Measurements from ENCODE around the gene P4HB.

The P4HB gene

DNA sequence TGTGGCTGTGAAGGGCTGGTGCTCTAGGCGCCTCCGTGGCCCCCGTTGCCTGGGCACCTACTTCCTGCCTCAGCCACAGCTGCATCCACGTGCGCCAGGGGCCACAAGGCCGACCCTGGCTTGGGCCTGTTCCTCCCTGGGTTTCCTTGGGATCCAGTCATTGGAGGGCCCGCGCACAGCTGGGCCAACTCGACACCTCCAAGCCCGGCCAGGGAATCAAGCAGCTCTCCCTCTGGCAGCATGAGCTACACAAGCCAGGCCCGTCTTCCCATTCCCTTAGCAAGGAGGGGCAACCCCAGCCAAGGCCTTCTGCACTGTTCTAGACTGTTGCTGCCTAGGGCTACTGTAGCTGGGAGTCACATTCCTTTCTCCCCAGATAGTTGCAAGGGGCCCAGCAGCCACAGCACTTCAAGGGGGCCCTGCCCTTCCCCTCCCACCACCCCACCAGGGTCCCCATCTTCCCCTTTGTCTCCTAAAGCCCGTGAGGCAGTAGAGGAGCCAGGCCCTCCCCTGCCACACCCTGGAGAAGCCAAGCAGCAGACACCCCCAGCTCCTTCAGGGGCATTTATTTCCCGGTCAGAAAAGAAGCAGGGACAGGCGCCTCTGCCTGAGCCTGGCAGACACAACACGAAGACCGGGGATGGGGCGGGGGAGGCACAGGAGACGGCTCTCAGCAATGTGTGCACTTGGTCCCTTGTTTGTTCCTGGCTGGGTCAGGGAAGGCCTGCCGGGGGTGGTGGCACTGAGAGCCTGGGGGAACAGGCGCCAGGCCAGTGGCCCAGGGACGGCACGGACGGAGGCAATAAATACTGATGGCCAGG lies 7.0 kb upstream of the P4HB start:
- DNase-seq, result peak; percentile 64

GRCh38 chr17:81866440-81867169 lies 6.3 kb upstream of the P4HB start:
- DNase-seq, result no peak

DNA sequence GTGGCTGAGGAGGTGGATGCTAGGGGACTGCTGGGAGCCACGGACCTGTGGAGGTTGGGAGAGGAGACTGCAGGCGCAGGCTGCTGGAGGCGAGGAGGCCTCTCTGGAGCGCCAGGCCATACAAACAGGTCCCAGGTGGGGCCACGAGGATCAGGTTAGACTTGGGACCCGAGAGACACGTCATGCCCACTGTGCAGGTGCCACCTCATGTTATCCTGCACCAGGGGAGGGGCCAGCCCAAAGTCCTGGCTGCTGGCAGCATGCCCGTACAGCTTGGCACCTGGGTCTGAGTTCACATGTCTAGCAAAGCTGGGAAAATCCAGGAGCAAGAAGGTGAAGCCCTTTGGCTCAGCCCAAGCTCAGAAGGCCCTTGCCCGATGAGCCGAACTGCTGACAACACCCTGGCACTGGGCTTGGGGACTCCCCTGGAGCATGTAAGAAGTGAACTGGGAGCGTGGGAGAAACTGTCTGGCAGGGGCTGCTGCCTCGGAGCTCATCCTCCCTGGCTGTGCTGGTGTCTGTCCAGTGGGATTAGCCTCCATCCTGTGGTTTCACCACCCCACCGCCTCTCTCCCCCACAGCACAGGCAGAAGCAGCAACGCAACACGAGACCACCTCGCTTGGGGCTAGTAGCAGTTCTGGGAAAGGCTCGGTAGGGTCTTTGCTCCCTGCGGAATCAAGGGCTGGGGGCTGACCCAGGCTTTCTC lies 5.6 kb upstream of the P4HB start:
- no peak for DNase-seq

DNA sequence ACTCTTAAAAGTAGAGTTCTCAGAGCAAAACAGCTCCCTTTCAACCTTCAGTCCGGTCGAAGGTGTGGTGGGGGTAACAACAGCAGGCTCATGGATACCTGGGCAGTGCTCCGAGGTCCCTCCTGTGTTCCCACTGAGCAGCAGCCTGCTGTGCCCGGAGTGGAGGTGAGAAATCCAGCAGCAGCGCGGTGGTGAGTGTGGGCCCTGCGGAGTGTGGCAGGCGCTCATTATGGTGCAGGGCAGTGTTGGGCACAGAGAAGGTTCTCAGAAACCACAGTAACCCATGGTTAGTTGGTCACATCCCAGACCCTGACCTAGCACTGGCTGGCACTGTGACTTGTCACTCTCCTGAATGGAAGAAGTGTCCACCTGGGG lies 5.0 kb upstream of the P4HB start:
- DNase-seq, result no peak

DNA sequence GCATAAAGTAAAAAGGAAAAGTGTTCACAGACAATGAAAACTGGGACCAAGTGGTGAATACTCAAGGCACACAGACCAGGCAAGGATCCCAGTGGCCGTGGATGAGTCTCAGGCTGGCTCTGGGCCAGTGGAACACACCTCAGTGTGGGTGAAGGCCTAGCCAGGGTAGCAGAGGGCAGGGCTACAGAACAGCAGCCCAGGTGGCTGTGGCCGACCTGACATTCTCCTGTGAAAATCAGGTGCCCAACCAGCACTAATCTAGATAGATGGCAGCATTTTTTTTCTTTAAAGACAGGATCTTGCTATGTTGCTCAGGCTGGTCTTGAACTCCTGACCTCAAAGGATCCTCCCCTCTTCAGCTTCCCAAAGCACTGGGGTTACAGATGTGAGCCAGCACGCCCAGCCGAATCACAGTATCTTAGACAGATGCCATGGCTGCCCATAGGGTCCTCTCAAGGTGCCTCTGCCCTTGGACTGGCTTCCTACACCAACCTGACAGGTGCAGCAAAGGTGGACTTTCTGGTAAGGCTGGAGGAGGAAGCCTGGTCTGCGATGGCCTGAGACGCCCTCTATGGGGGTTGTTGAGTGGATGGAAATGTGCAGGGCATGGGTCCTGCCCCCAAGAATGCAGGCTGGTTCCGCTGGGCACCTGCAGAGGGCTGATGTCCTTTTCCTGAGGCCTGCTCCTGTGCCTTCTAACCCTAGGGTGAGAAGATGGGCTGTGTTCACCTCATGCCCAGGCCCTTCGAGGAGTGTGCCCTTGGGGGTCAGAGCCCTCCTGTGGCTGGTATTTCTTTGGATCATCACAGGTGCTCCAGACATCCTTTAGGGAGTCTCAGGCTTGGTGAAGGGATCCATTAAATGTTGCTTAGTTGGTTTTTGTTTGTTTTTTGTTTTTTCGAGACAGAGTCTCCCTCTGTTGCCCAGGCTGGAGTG lies 3.8 kb upstream of the P4HB start:
- DNase-seq, result no peak

DNA sequence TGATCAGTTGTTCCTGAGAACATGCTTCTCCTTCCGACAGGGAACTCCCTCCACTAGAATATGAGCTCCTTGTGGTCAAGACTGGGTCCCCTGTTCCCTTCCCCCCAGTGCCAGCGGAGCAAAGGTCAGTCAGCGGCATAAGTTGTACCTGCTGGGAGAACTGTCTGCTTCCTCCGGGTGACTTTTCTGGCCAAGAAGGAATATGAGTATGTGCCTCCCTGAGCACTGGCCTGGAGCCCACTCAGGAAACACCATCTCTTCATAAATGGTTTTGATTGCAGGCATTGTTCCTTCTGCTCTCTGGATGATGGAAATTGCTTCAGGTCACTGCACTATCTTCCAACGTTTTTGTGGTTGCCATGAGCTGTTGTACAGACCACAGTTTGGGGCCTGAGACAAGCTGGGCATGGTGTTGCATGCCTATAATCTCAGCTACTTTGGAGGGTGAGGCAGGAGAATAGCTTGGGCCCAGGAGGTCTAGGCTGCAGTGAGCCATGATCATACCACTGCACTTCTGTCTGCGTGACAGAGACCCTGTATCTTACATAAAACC lies 2.9 kb upstream of the P4HB start:
- no peak for DNase-seq

GRCh38 chr17:81860756-81861568 lies 627 bp upstream of the P4HB start:
- peak; percentile 100 for DNase-seq

GRCh38 chr17:81858967-81859905 lies 1.1 kb downstream of the P4HB start:
- DNase-seq, result no peak

DNA sequence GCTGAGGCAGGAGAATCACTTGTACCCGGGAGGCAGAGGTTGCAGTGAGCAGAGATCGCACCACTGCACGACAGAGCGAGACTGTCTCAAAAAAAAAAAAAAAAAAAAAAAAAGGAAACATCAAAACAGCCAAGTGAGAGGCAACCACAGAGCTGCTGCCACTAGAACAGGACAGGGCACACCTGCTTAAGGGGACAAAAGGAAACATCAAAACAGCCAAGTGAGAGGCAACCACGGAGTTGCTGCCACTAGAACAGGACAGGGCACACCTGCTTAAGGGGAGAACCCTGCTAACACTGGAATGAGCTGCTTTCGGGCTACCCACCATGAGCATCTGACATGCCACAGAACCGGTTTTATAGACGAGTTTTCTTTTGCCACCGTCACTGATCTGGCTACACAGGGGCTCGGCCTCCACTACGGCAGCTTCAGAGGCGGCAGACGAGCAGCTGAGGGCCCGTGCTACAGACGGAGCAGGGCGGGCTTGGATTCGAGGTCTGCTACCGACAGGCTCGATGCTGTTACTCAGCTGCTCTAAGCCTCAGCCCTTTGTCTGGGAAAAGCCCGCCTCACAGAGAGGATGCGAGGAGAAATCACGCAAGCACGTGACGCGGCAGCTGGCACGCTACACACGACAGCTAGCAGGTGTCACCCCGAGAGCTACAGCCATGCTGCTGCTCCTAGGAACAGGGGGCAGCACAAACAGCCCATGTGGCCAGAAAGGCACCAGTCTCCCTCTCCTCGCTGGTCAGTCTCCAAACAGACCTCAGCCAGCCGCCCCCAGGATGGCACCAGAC lies 2.0 kb downstream of the P4HB start:
- DNase-seq, result no peak

DNA sequence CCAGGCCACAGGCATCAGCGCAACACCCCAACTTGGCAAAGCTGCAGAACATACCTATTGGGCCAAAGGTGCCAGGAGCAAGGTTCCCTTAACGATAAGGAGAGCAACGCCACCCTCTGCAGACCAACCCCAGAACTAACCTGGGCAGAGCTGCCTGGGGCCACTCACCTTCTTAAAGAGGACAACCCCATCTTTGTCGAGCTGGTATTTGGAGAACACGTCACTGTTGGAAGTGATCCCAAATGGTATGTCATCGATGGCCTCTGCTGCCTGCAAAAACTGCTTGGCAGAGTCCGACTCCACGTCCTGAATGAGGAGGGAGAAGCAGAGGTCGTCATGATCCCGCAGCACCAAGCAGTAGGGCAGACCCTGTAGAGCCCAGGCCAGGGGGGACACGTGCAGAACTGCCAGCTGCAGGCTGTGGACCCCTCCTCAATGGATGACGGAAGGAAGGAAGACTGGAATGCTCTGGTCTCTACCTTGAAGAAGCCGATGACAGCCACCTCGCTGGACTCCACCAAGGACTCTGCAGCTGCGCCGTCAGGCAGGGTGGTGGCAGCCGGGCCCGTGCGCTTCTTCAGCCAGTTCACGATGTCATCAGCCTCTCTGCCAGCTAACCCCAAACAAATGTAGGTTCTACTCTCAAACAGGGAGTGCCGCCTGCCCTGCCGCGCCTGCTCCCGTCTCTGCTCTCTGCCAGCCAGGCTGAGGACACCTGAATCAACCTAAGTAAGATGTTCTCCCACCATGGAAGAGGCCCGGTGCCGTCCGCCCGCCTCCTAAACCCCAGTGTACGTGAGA lies 5.2 kb downstream of the P4HB start:
- DNase-seq, result no peak

GRCh38 chr17:81852237-81852636 lies 8.1 kb downstream of the P4HB start:
- DNase-seq, result no peak

DNA sequence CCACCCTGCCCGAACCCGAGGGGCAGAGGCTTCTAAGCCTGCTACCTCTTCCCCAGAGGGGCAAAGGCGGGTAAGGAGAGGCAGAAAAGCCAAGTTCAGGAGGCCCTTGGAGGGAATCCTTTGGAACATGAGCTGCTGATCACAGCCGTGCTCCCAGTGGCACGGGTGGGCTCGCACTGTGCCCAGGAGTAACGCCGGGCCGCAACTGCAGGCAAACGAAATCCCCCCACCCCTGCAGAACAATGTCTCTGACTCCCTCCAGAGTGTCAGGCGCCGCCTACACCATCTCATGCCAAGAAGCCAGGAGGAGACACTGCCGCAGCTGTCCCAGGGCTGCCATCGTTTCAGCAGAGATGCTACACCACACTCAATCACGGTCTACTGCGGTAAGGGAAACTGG lies 8.9 kb downstream of the P4HB start:
- no peak for DNase-seq

DNA sequence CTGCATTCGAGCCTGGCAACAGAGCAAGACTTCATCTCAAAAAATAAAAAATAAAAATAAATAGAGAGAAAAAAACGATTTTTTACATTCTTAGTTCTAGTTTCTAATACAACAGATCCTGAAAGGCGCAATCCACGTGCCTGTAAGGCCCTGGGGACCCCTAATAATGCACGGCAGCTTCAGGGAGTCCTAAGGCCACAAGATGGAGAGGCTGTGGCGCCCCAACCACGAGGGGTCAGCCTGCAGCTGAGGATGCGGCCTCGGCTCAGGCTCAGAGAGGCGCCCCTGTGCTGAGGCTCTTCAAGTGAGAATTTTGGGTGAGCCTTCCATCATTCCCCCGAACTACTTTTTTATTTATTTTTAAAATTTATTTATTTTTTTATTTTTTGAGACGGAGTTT lies 10.9 kb downstream of the P4HB start:
- DNase-seq, result no peak

GRCh38 chr17:81846743-81847689 lies 13.3 kb downstream of the P4HB start:
- DNase-seq, result no peak

DNA sequence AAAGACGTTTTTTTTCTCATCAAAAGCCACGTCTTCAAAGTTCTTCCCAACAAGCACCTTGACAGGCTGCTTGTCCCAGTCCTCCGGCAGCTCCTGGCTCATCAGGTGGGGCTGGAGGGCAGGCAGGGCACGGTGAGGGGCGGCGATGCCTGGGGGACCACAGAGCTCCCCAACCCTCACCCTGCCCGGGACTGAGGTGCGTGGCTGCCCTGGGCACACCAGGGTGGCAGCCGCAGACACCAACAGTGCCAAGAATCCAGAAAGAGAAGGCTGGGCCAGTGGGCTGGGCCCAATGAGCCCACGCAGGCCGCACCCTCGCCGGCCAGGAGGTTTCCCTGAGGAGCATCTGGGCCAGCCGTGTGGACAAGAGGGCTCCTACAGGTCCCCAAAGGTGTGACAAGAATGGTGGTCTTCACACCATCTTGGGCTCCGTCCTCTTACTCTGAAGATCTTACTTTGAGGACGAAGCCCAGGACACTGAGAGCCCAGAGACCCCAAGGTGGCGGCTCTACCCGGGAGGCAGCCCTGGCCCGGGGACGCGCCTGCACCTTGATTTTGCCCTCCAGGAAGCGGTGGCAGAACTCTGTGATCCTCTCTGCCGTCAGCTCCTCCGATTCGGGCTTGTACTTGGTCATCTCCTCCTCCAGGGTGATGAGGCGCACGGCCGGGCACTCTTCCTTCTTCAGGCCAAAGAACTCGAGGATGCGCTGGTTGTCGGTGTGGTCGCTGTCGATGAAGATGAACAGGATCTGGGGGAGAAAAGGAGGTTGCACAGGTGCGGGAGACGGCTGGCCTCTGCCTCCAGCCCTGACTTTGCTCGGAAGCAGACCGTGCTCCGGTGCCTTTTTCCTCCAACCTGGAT lies 14.2 kb downstream of the P4HB start:
- DNase-seq, result no peak

DNA sequence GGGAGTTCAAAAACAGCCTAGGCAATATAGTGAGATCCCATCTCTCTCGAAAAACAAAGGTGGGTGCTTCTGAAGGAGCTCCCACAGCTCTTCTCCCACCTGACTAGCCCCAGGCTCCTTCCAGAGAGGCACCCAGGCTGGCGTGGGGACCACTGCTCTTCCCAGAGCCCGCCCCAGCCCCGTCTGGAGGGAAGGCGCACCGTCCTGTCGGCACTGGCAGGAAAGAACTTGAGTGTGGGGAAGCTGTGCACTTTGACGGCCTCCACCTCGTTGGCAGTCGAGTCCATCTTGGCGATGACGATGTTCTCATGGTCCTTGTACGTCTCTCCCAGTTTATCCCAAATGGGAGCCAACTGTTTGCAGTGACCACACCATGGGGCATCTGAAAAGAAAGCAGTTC lies 15.0 kb downstream of the P4HB start:
- no peak for DNase-seq

Data from activated effector memory CD4-positive, alpha-beta T cell treated with anti-CD3 and anti-CD28 coated beads, Interleukin-2, amount 50 U/mL, for 16 hours (primary cell).